GM12878 (cell line): ENCODE data around the gene ANKRD13D. TPM values are rescaled to one million over a fixed set of nuclear protein-coding genes. Genes with fewer than 3 reads are reported as not detected.

ENCODE experiments used
- CEBPB ChIP-seq, 2 experiments: fragments of 150-350 bp in 1 of 2; IDR thresholded peaks; 2 replicates each; pipeline ENCODE4 v1.6.1; 2012 to 2014; ENCODE audit warnings: low read depth in 2 of 2, low read length in 2 of 2, borderline replicate concordance in 1 of 2, inconsistent platforms in 1 of 2
- EGR1 ChIP-seq, 2 experiments: IDR thresholded peaks; 1 replicate in 1 of 2; 2 replicates in 1 of 2; pipeline ENCODE4 v1.6.1; 2011 to 2012; ENCODE audit warnings: low read depth in 2 of 2, low read length in 2 of 2, borderline replicate concordance in 1 of 2, mild to moderate bottlenecking in 1 of 2, moderate library complexity in 1 of 2
- IRF4 ChIP-seq: IDR thresholded peaks from 2 replicates; pipeline ENCODE4 v1.6.1; 2011; ENCODE audit warnings: low read depth, low read length
- MTA3 ChIP-seq: IDR thresholded peaks from 2 replicates; pipeline ENCODE4 v1.6.1; 2012; ENCODE audit warnings: low read length, inconsistent platforms, borderline replicate concordance
- MXI1 ChIP-seq: fragments of 150-350 bp; IDR thresholded peaks from 2 replicates; pipeline ENCODE4 v1.6.1; 2011; ENCODE audit warnings: low read depth, mild to moderate bottlenecking, inconsistent platforms, low read length, improper control_type of control experiment
- MYB ChIP-seq: fragments of 150-350 bp; IDR thresholded peaks from 2 replicates; pipeline ENCODE4 v1.6.1; 2014; ENCODE audit warnings: mild to moderate bottlenecking, low read depth, low read length, borderline replicate concordance
- POLR2AphosphoS2 ChIP-seq: IDR thresholded peaks from 2 replicates; pipeline ENCODE4 v1.6.1; 2011; ENCODE audit warnings: low read depth, mild to moderate bottlenecking, low read length, improper control_type of control experiment, moderate library complexity
- RELA ChIP-seq: fragments of 450-650 bp; IDR thresholded peaks from 2 replicates; pipeline ENCODE4 v1.8.0; 2014; ENCODE audit warnings: borderline replicate concordance; ENCODE audit not compliant: partially characterized antibody
- SIN3A ChIP-seq: IDR thresholded peaks from 2 replicates; pipeline ENCODE4 v1.6.1; 2012; ENCODE audit warnings: low read depth, low read length, improper control_type of control experiment
- ZBED1 ChIP-seq: IDR thresholded peaks from 2 replicates; pipeline ENCODE4 v1.6.1; 2016; ENCODE audit warnings: borderline replicate concordance
- ZNF217 ChIP-seq: fragments of 450-650 bp; IDR thresholded peaks from 2 replicates; pipeline ENCODE4 v1.6.1; 2017; ENCODE audit warnings: antibody characterized with exemption, mild to moderate bottlenecking
- polyA plus RNA-seq, 11 experiments: library from polyadenylated mRNA; depleted of rRNA in 4 of 11; unstranded in 6 of 11; stranded (reverse) in 5 of 11; fragments of >200 nt; fragmentation: Nextera tagmentation in 4 of 11; fragmentation: Illumina TruSeq in 1 of 11; extraction: Ambion mirVana in 4 of 11; extraction: Trizol in 1 of 11; gene quantifications; 1 replicate in 1 of 11; 2 replicates in 10 of 11; pipeline versions ENCODE4 v1.2.1 to v1.2.3, GENCODE V29; 2011 to 2016; ENCODE audit warnings: inconsistent platforms in 2 of 11, missing spikeins in 2 of 11, low read depth in 1 of 11
- total RNA-seq, 4 experiments: library from RNA; depleted of rRNA in 3 of 4; stranded (reverse); fragments of >200 nt in 3 of 4; fragmentation: Illumina TruSeq in 1 of 4; extraction: Trizol in 1 of 4; gene quantifications; 2 replicates each; pipeline versions ENCODE4 v1.2.1 to v1.2.3, GENCODE V29; 2013 to 2021
- TF ChIP-seq, protein P1 (sequence below): IDR thresholded peaks from 2 replicates; pipeline ENCODE4 v1.6.1; 2012; ENCODE audit warnings: low read length, inconsistent platforms
- TF ChIP-seq, protein P2 (sequence below): IDR thresholded peaks from 2 replicates; pipeline ENCODE4 v1.6.1; 2011; ENCODE audit warnings: low read depth, low read length, improper control_type of control experiment, borderline replicate concordance
- TF ChIP-seq, protein P3 (sequence below): fragments of 450-650 bp; IDR thresholded peaks from 2 replicates; pipeline ENCODE4 v1.6.1; 2017; ENCODE audit warnings: mild to moderate bottlenecking, moderate library complexity
- TF ChIP-seq, protein P4 (sequence below): fragments of 450-650 bp; IDR thresholded peaks from 2 replicates; pipeline ENCODE4 v1.6.1; 2017; ENCODE audit warnings: low read depth, mild to moderate bottlenecking, moderate library complexity
- TF ChIP-seq, protein P5 (sequence below): fragments of 450-650 bp; IDR thresholded peaks from 2 replicates; pipeline ENCODE4 v1.6.1; 2017; ENCODE audit warnings: mild to moderate bottlenecking, moderate library complexity

The ANKRD13D gene
- total and polyA plus RNA-seq, 10 of the 15 experiments (the other 5 are each of a cell fraction or from before 2014, with no cell fraction given): 2.0 to 56.2 (median 21.4) TPM

DNA sequence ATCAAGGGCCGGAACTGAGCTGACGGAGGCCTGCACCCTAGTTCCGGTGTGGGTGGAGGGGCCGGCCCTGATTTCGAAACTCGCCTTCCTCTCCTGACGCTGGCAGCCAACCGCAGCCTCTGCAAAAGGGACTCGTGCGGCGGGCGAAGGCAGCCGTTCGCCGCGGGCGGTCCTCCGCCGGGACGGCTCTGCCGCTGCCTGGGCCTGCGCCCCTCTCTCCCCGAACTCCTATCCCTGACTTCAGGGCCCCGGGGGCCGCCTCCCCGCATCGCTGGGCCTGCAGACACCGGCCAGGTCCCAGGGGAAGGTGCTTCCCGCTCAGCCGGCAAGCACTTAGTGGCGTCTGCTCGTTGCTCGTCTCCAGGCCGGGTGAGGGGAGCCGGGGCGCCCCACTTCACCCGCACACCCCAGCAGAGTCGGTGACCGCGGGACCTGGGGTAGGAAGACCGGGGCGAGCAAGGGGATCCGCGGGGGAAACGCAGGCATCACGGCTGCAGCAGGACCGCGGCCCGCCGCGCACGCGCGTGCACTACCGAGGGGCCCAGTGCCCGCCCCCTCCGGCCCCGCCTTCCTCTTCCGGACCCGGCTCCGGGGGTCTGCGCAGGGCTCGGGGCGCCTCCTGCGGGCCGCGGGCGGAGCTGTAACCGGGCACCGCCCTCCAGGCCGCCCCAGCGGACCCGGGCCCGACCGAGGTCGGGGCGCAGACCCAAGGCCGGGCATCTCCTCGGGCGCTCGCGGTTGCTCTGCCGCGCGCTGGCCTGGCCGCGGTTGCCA, 464 bp upstream of the ANKRD13D start (continued):
- TF ChIP-seq EGR1 (IDR thresholded peaks at IDR 0.05; ENCODE audit: borderline replicate concordance in 1 of 2, low read depth in 2 of 2, low read length in 2 of 2) (peak in 1 of 2 experiments; percentile 79; a peak in 2 of 3 replicates), MYB (no peak), ZNF217 (peak; percentile 52; the same call in 1 of the 2 replicates), MXI1 (peak; percentile 85), IRF4 (peak; percentile 50; the same call in 1 of the 2 replicates), SIN3A (peak; percentile 63), ZBED1 (peak; percentile 85; the same call in 1 of the 2 replicates), CEBPB (IDR thresholded peaks at IDR 0.05; ENCODE audit: borderline replicate concordance in 1 of 2, low read depth in 2 of 2, low read length in 2 of 2) (peak in 1 of 2 experiments; percentile 63; a peak in 1 of 4 replicates), POLR2AphosphoS2 (peak; percentile 94), MTA3 (peak; percentile 25; the same call in 1 of the 2 replicates), RELA (no peak)
- TF ChIP-seq, protein P1, sequence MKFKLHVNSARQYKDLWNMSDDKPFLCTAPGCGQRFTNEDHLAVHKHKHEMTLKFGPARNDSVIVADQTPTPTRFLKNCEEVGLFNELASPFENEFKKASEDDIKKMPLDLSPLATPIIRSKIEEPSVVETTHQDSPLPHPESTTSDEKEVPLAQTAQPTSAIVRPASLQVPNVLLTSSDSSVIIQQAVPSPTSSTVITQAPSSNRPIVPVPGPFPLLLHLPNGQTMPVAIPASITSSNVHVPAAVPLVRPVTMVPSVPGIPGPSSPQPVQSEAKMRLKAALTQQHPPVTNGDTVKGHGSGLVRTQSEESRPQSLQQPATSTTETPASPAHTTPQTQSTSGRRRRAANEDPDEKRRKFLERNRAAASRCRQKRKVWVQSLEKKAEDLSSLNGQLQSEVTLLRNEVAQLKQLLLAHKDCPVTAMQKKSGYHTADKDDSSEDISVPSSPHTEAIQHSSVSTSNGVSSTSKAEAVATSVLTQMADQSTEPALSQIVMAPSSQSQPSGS: no peak; the same call in 1 of the 2 replicates
- TF ChIP-seq, protein P2, sequence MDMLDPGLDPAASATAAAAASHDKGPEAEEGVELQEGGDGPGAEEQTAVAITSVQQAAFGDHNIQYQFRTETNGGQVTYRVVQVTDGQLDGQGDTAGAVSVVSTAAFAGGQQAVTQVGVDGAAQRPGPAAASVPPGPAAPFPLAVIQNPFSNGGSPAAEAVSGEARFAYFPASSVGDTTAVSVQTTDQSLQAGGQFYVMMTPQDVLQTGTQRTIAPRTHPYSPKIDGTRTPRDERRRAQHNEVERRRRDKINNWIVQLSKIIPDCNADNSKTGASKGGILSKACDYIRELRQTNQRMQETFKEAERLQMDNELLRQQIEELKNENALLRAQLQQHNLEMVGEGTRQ: no peak
- TF ChIP-seq, protein P3, sequence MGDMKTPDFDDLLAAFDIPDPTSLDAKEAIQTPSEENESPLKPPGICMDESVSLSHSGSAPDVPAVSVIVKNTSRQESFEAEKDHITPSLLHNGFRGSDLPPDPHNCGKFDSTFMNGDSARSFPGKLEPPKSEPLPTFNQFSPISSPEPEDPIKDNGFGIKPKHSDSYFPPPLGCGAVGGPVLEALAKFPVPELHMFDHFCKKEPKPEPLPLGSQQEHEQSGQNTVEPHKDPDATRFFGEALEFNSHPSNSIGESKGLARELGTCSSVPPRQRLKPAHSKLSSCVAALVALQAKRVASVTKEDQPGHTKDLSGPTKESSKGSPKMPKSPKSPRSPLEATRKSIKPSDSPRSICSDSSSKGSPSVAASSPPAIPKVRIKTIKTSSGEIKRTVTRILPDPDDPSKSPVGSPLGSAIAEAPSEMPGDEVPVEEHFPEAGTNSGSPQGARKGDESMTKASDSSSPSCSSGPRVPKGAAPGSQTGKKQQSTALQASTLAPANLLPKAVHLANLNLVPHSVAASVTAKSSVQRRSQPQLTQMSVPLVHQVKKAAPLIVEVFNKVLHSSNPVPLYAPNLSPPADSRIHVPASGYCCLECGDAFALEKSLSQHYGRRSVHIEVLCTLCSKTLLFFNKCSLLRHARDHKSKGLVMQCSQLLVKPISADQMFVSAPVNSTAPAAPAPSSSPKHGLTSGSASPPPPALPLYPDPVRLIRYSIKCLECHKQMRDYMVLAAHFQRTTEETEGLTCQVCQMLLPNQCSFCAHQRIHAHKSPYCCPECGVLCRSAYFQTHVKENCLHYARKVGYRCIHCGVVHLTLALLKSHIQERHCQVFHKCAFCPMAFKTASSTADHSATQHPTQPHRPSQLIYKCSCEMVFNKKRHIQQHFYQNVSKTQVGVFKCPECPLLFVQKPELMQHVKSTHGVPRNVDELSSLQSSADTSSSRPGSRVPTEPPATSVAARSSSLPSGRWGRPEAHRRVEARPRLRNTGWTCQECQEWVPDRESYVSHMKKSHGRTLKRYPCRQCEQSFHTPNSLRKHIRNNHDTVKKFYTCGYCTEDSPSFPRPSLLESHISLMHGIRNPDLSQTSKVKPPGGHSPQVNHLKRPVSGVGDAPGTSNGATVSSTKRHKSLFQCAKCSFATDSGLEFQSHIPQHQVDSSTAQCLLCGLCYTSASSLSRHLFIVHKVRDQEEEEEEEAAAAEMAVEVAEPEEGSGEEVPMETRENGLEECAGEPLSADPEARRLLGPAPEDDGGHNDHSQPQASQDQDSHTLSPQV: peak; percentile 75; the same call in 1 of the 2 replicates
- TF ChIP-seq, protein P4, sequence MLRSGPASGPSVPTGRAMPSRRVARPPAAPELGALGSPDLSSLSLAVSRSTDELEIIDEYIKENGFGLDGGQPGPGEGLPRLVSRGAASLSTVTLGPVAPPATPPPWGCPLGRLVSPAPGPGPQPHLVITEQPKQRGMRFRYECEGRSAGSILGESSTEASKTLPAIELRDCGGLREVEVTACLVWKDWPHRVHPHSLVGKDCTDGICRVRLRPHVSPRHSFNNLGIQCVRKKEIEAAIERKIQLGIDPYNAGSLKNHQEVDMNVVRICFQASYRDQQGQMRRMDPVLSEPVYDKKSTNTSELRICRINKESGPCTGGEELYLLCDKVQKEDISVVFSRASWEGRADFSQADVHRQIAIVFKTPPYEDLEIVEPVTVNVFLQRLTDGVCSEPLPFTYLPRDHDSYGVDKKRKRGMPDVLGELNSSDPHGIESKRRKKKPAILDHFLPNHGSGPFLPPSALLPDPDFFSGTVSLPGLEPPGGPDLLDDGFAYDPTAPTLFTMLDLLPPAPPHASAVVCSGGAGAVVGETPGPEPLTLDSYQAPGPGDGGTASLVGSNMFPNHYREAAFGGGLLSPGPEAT: peak; percentile 78
- TF ChIP-seq, protein P5, sequence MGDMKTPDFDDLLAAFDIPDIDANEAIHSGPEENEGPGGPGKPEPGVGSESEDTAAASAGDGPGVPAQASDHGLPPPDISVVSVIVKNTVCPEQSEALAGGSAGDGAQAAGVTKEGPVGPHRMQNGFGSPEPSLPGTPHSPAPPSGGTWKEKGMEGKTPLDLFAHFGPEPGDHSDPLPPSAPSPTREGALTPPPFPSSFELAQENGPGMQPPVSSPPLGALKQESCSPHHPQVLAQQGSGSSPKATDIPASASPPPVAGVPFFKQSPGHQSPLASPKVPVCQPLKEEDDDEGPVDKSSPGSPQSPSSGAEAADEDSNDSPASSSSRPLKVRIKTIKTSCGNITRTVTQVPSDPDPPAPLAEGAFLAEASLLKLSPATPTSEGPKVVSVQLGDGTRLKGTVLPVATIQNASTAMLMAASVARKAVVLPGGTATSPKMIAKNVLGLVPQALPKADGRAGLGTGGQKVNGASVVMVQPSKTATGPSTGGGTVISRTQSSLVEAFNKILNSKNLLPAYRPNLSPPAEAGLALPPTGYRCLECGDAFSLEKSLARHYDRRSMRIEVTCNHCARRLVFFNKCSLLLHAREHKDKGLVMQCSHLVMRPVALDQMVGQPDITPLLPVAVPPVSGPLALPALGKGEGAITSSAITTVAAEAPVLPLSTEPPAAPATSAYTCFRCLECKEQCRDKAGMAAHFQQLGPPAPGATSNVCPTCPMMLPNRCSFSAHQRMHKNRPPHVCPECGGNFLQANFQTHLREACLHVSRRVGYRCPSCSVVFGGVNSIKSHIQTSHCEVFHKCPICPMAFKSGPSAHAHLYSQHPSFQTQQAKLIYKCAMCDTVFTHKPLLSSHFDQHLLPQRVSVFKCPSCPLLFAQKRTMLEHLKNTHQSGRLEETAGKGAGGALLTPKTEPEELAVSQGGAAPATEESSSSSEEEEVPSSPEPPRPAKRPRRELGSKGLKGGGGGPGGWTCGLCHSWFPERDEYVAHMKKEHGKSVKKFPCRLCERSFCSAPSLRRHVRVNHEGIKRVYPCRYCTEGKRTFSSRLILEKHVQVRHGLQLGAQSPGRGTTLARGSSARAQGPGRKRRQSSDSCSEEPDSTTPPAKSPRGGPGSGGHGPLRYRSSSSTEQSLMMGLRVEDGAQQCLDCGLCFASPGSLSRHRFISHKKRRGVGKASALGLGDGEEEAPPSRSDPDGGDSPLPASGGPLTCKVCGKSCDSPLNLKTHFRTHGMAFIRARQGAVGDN: no peak; the same call in 1 of the 2 replicates
